ENCODE data around the gene GNAL.

- TF ChIP-seq CTCF (IDR thresholded peaks at IDR 0.05; ENCODE audit: low read depth, low read length, poor library complexity, severe bottlenecking) = no peak
- no peak for TF ChIP-seq EZH2phosphoT487 (IDR thresholded peaks at IDR 0.05; ENCODE audit: borderline replicate concordance, low read length)
Measured at GRCh38 chr18:11653521-11653920, 35.5 kb upstream of the GNAL start.

All from DOHH2 (cell line).